SK-N-SH (cell line): ENCODE results near the gene F9. TPM values are rescaled to one million over a fixed set of nuclear protein-coding genes. Genes with fewer than 3 reads are reported as not detected.

Experiments
- CTCF ChIA-PET: fragments of 300-600, 350-600 bp; formaldehyde crosslinking; extraction: SDS; loops from one replicate; lab custom pipeline; 2021; lab: Yijun Ruan, JAX
- POLR2A ChIA-PET: fragments of 350-600 bp; sonication (Branson Sonifier 250); formaldehyde crosslinking; extraction: SDS; loops from one replicate; lab custom pipeline; 2020; ENCODE audit warnings: antibody characterized with exemption, inconsistent platforms; lab: Yijun Ruan, JAX
- DNase-seq: peaks from one replicate; pipeline ENCODE4 v3.0.0; 2012
- H2AFZ ChIP-seq: fragments of 200-600 bp; sonication (generic); 2 replicates; pipeline ENCODE4 v1.8.1; 2016; ENCODE audit warnings: antibody characterized with exemption, mild to moderate bottlenecking, low read depth
- H3F3A ChIP-seq: fragments of 200-600 bp; sonication (generic); replicated peaks from 2 replicates; pipeline ENCODE3; 2016; ENCODE audit warnings: antibody characterized with exemption, mild to moderate bottlenecking; ENCODE audit not compliant: insufficient read depth
- H3K27ac ChIP-seq, 2 experiments: fragments of 200-500 bp in 1 of 2; fragments of 200-600 bp in 1 of 2; sonication (Bioruptor generic) in 1 of 2; sonication (generic), shearing (Covaris generic) in 1 of 2; 2 replicates each; pipeline versions ENCODE4 v1.5.1 to v1.6.1; 2014 to 2016; ENCODE audit warnings: low read depth in 2 of 2, inconsistent platforms in 1 of 2, low read length in 1 of 2, mild to moderate bottlenecking in 1 of 2, mixed read lengths in 1 of 2
- H3K27me3 ChIP-seq: fragments of 200-600 bp; sonication (generic), shearing (Covaris generic); 2 replicates; pipeline ENCODE4 v1.6.1; 2016; ENCODE audit warnings: mixed run types; ENCODE audit not compliant: insufficient read depth
- H3K36me3 ChIP-seq, 2 experiments: fragments of 200-500 bp in 1 of 2; fragments of 200-600 bp in 1 of 2; sonication (Bioruptor generic) in 1 of 2; sonication (generic) in 1 of 2; replicated peaks in 1 of 2; 2 replicates each; pipeline versions ENCODE3 to v1.5.1; 2014 to 2016; ENCODE audit warnings: low read length in 1 of 2, mild to moderate bottlenecking in 1 of 2; ENCODE audit not compliant: insufficient read depth in 2 of 2, control insufficient read depth in 1 of 2
- H3K4me1 ChIP-seq, 2 experiments: fragments of 200-500 bp in 1 of 2; fragments of 200-600 bp in 1 of 2; sonication (Bioruptor generic) in 1 of 2; sonication (generic), shearing (Covaris generic) in 1 of 2; 2 replicates each; pipeline versions ENCODE4 v1.5.1 to v1.6.1; 2014 to 2016; ENCODE audit warnings: low read depth in 1 of 2, low read length in 1 of 2, mixed run types in 1 of 2; ENCODE audit not compliant: insufficient read depth in 2 of 2, control insufficient read depth in 1 of 2
- H3K4me2 ChIP-seq: fragments of 200-600 bp; sonication (generic), shearing (Covaris generic); 2 replicates; pipeline ENCODE4 v1.6.1; 2017; ENCODE audit warnings: mixed run types
- H3K4me3 ChIP-seq, 2 experiments: fragments of 200-500 bp in 1 of 2; fragments of 200-600 bp in 1 of 2; sonication (Bioruptor generic) in 1 of 2; sonication (generic), shearing (Covaris generic) in 1 of 2; 2 replicates each; pipeline versions ENCODE4 v1.5.1 to v1.8.1; 2014 to 2016; ENCODE audit warnings: low read depth in 2 of 2, inconsistent platforms in 1 of 2, low read length in 1 of 2, mild to moderate bottlenecking in 1 of 2, mixed read lengths in 1 of 2, moderate library complexity in 1 of 2
- H3K79me2 ChIP-seq: fragments of 200-600 bp; sonication (generic); 2 replicates; pipeline ENCODE4 v1.8.1; 2017; ENCODE audit warnings: mild to moderate bottlenecking; ENCODE audit not compliant: insufficient read depth
- H3K9ac ChIP-seq: fragments of 200-600 bp; sonication (generic); 2 replicates; pipeline ENCODE4 v1.6.1; 2017; ENCODE audit warnings: mixed run types
- H3K9me2 ChIP-seq: fragments of 200-600 bp; sonication (generic); 2 replicates; pipeline ENCODE4 v1.6.1; 2017; ENCODE audit warnings: mixed run types
- H3K9me3 ChIP-seq: fragments of 200-600 bp; sonication (generic); 2 replicates; pipeline ENCODE4 v1.6.1; 2017; ENCODE audit warnings: mixed run types, mild to moderate bottlenecking, moderate library complexity
- H4K20me1 ChIP-seq: fragments of 200-600 bp; sonication (generic); 2 replicates; pipeline ENCODE4 v1.6.1; 2017; ENCODE audit warnings: mild to moderate bottlenecking, mixed run types; ENCODE audit not compliant: insufficient read depth
- EP300 ChIP-seq, 2 experiments: IDR thresholded peaks; 2 replicates each; pipeline versions ENCODE4 v1.4.0 to v1.6.1; 2012; ENCODE audit warnings: borderline replicate concordance in 1 of 2, low read depth in 1 of 2, low read length in 1 of 2
- EZH2phosphoT487 ChIP-seq: fragments of 200-600 bp; sonication (generic); IDR thresholded peaks from 2 replicates; pipeline ENCODE4 v1.6.1; 2017; ENCODE audit warnings: low read depth, mixed run types, mild to moderate bottlenecking, antibody characterized with exemption, moderate library complexity, borderline replicate concordance
- FOSL2 ChIP-seq: IDR thresholded peaks from 2 replicates; pipeline ENCODE4 v1.4.0; 2012; ENCODE audit warnings: low read depth, mild to moderate bottlenecking, moderate library complexity, borderline replicate concordance
- FOXJ3 ChIP-seq: sonication (generic); formaldehyde crosslinking; IDR thresholded peaks from 2 replicates; pipeline ENCODE4 v1.5.1; 2020; ENCODE audit warnings: mild to moderate bottlenecking, missing genetic modification reagents
- GABPA ChIP-seq: IDR thresholded peaks from 2 replicates; pipeline ENCODE4 v1.4.0; 2012; ENCODE audit warnings: low read depth, mild to moderate bottlenecking
- GATA2 ChIP-seq: sonication (generic); formaldehyde crosslinking; IDR thresholded peaks from 2 replicates; pipeline ENCODE4 v1.5.0; 2020; ENCODE audit warnings: mild to moderate bottlenecking, missing genetic modification reagents
- MEF2A ChIP-seq: IDR thresholded peaks from 2 replicates; pipeline ENCODE4 v1.4.0; 2012; ENCODE audit warnings: low read depth, borderline replicate concordance
- NFIC ChIP-seq: IDR thresholded peaks from 2 replicates; pipeline ENCODE4 v1.4.0; 2012; ENCODE audit warnings: borderline replicate concordance
- POLR2AphosphoS5 ChIP-seq: IDR thresholded peaks from 2 replicates; pipeline ENCODE4 v1.6.1; 2012; ENCODE audit warnings: low read depth, low read length
- RAD21 ChIP-seq: IDR thresholded peaks from 2 replicates; pipeline ENCODE4 v1.6.1; 2012; ENCODE audit warnings: mild to moderate bottlenecking, low read length
- RCOR1 ChIP-seq: fragments of 150-350 bp; IDR thresholded peaks from 2 replicates; pipeline ENCODE4 v1.6.1; 2017; ENCODE audit warnings: antibody characterized with exemption, low read length
- SIN3A ChIP-seq: IDR thresholded peaks from 2 replicates; pipeline ENCODE4 v1.6.1; 2012; ENCODE audit warnings: low read depth, mild to moderate bottlenecking, low read length, moderate library complexity, borderline replicate concordance
- SMC3 ChIP-seq: IDR thresholded peaks from 2 replicates; pipeline ENCODE4 v1.6.1; 2012; ENCODE audit warnings: low read depth, low read length, improper control_type of control experiment
- TAF1 ChIP-seq: IDR thresholded peaks from 2 replicates; pipeline ENCODE4 v1.6.1; 2012; ENCODE audit warnings: low read depth, mild to moderate bottlenecking, low read length, moderate library complexity, borderline replicate concordance
- TEAD4 ChIP-seq: IDR thresholded peaks from 2 replicates; pipeline ENCODE4 v1.4.0; 2012; ENCODE audit warnings: mild to moderate bottlenecking, borderline replicate concordance; ENCODE audit not compliant: insufficient read depth
- YY1 ChIP-seq: IDR thresholded peaks from 2 replicates; pipeline ENCODE4 v1.4.0; 2012; ENCODE audit warnings: low read depth, mild to moderate bottlenecking
- WGBS: methylation state at CpG from one replicate; pipeline ENCODE4 v1.1.6; 2017; ENCODE audit warnings: low lambda C conversion rate; 5-methylcytosine and 5-hydroxymethylcytosine counted together
- polyA plus RNA-seq, 3 experiments: library from polyadenylated mRNA; depleted of rRNA; stranded (reverse); fragments of >200 nt; gene quantifications; 2 replicates each; pipeline ENCODE4 v1.2.3, GENCODE V29; 2012
- TF ChIP-seq, protein P1 (sequence below): IDR thresholded peaks from 2 replicates; pipeline ENCODE4 v1.4.0; 2012; ENCODE audit warnings: low read depth, borderline replicate concordance
- TF ChIP-seq, protein P2 (sequence below): fragments of 200-600 bp; sonication (generic); IDR thresholded peaks from 2 replicates; pipeline ENCODE4 v1.6.1; 2017; ENCODE audit warnings: antibody characterized with exemption, mild to moderate bottlenecking, moderate library complexity
- TF ChIP-seq, protein P3 (sequence below): fragments of 150-350 bp; IDR thresholded peaks from 2 replicates; pipeline ENCODE4 v1.6.1; 2016; ENCODE audit warnings: mild to moderate bottlenecking, low read depth, low read length

F9 gene
- polyA plus RNA-seq, 1 of the 3 experiments (the other 2 are of a cell fraction) = not detected

DNA sequence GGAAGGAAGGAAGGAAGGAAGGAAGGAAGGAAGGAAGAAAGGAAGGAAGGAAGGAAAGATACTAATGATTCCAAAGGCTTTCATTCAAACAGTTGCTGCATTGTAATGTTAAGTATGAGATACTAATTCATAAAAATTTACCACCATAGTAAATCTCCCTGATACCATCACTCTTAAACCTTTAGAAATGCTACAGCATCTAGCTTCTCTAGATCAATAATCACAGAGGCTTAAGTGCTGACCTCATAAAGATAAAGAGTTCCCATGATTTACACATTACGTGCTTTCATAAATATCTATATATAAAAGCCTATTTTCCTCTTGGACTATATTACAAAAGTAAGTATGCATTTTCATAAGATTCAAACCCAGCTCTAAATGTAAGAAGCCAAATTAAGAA is 36.4 kb downstream of the F9 start:
- CTCF ChIA-PET = no interaction called here
- H3K27ac ChIP-seq = no peak overlapping the region
- no peaks in the 10 kb centered on the region for H3F3A ChIP-seq
- H4K20me1 ChIP-seq = no peaks in the 10 kb centered on the region
- H3K9ac ChIP-seq = no peak overlapping the region
- no peaks in the 10 kb centered on the region for H3K79me2 ChIP-seq
- H3K4me1 ChIP-seq = no peaks in the 10 kb centered on the region
- H3K4me2 ChIP-seq = no peak overlapping the region
- no peaks in the 10 kb centered on the region for H3K36me3 ChIP-seq
- no peaks in the 10 kb centered on the region for H3K9me3 ChIP-seq
- H3K27me3 ChIP-seq = no peaks in the 10 kb centered on the region; the same call in 1 of the 2 replicates
- H3K9me2 ChIP-seq = no peaks in the 10 kb centered on the region
- H3K4me3 ChIP-seq = no peak overlapping the region
- 11% methylated on average over 1 of the region's 1 CpG for WGBS
- no peak for DNase-seq
- POLR2A ChIA-PET = no interaction called here
- TF ChIP-seq NFIC (no peak), EP300 (IDR thresholded peaks at IDR 0.05; ENCODE audit: borderline replicate concordance in 1 of 2, low read depth in 1 of 2, low read length in 1 of 2) (no peak), POLR2AphosphoS5 (no peak), FOSL2 (no peak), FOXJ3 (no peak), SMC3 (no peak), EZH2phosphoT487 (no peak), RAD21 (no peak), TEAD4 (no peak), MEF2A (no peak)
- TF ChIP-seq, protein P1, sequence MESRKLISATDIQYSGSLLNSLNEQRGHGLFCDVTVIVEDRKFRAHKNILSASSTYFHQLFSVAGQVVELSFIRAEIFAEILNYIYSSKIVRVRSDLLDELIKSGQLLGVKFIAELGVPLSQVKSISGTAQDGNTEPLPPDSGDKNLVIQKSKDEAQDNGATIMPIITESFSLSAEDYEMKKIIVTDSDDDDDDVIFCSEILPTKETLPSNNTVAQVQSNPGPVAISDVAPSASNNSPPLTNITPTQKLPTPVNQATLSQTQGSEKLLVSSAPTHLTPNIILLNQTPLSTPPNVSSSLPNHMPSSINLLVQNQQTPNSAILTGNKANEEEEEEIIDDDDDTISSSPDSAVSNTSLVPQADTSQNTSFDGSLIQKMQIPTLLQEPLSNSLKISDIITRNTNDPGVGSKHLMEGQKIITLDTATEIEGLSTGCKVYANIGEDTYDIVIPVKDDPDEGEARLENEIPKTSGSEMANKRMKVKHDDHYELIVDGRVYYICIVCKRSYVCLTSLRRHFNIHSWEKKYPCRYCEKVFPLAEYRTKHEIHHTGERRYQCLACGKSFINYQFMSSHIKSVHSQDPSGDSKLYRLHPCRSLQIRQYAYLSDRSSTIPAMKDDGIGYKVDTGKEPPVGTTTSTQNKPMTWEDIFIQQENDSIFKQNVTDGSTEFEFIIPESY = no peak
- no peak overlapping the region for H2AFZ ChIP-seq

DNA sequence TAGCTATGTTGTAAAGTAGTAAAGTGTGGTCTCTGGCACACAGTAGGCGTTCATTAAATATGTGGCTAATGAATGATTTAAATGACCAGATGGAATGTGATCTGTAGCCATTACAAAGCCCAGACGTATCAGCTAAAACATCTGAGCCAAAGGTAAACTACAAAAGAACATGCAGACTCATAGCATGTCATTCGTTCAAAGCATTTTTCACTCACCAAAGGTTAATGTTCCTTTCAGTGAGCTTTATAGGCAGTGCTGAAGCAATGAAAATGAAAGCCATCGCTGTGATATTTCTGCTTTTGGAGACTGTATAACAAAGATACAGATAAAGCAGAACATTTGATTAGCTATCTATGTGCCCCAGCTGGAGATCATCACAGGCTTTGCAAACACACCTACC is 50.5 kb downstream of the F9 start:
- CTCF ChIA-PET = interaction anchor here (0.9 kb wide), 1 partner anchor 21 kb away, joined by 3 read pairs; no protein-coding TSS in a partner anchor
- 0% methylated on average over 4 of the region's 4 CpGs for WGBS
- H3K4me2 ChIP-seq = no peak overlapping the region

More for the DNA sequence above, 50.5 kb downstream of the F9 start:
- Histone ChIP-seq H3K4me1 (no peaks in the 10 kb centered on the region), H3K9me3 (no peaks in the 10 kb centered on the region), H3K9ac (no peak overlapping the region), H3K27me3 (peaks cover 7% of the 10 kb centered on the region; the same call in 1 of the 2 replicates), H3K36me3 (no peaks in the 10 kb centered on the region), H3K4me3 (no peak overlapping the region), H3F3A (no peaks in the 10 kb centered on the region), H2AFZ (no peak overlapping the region), H4K20me1 (no peaks in the 10 kb centered on the region), H3K27ac (no peak overlapping the region), H3K9me2 (no peaks in the 10 kb centered on the region), H3K79me2 (no peaks in the 10 kb centered on the region)
- no peak for TF ChIP-seq RCOR1
- TF ChIP-seq POLR2AphosphoS5 = no peak
- TF ChIP-seq TAF1 = no peak
- TF ChIP-seq, protein P1 = no peak
- TF ChIP-seq, protein P2, sequence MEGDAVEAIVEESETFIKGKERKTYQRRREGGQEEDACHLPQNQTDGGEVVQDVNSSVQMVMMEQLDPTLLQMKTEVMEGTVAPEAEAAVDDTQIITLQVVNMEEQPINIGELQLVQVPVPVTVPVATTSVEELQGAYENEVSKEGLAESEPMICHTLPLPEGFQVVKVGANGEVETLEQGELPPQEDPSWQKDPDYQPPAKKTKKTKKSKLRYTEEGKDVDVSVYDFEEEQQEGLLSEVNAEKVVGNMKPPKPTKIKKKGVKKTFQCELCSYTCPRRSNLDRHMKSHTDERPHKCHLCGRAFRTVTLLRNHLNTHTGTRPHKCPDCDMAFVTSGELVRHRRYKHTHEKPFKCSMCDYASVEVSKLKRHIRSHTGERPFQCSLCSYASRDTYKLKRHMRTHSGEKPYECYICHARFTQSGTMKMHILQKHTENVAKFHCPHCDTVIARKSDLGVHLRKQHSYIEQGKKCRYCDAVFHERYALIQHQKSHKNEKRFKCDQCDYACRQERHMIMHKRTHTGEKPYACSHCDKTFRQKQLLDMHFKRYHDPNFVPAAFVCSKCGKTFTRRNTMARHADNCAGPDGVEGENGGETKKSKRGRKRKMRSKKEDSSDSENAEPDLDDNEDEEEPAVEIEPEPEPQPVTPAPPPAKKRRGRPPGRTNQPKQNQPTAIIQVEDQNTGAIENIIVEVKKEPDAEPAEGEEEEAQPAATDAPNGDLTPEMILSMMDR = no peak
- TF ChIP-seq SIN3A = no peak
- TF ChIP-seq GABPA = no peak
- TF ChIP-seq, protein P3, sequence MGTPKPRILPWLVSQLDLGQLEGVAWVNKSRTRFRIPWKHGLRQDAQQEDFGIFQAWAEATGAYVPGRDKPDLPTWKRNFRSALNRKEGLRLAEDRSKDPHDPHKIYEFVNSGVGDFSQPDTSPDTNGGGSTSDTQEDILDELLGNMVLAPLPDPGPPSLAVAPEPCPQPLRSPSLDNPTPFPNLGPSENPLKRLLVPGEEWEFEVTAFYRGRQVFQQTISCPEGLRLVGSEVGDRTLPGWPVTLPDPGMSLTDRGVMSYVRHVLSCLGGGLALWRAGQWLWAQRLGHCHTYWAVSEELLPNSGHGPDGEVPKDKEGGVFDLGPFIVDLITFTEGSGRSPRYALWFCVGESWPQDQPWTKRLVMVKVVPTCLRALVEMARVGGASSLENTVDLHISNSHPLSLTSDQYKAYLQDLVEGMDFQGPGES = no peak
- TF ChIP-seq EP300 (IDR thresholded peaks at IDR 0.05; ENCODE audit: borderline replicate concordance in 1 of 2, low read depth in 1 of 2, low read length in 1 of 2) = no peak
- no peak for TF ChIP-seq EZH2phosphoT487
- no peak for TF ChIP-seq GATA2 (CRISPR knock-in tag)
- TF ChIP-seq YY1 = no peak
- POLR2A ChIA-PET = no interaction called here
- no peak for DNase-seq
